HG03095 (cell line): ENCODE data around the gene MXD3.
"Not testable (repeated sequence)": the region's sequence is repeated elsewhere in the genome, so short reads cannot be mapped to it uniquely, and the experiment has no call there.

Source experiments
- ATAC-seq: cut with Tn5 transposase; IDR thresholded peaks from one replicate; pipeline ENCODE4 v1.9.1; 2021; ENCODE audit warnings: moderate library complexity; ENCODE audit not compliant: unreplicated experiment

MXD3 gene

GRCh38 chr5:177325868-177326381 is 14.2 kb upstream of the MXD3 start:
- no peak for ATAC-seq

GRCh38 chr5:177320879-177321278 is 9.2 kb upstream of the MXD3 start:
- no peak for ATAC-seq

GRCh38 chr5:177319913-177320588 is 8.4 kb upstream of the MXD3 start:
- ATAC-seq: no peak

GRCh38 chr5:177317959-177318377 is 6.3 kb upstream of the MXD3 start:
- no peak for ATAC-seq

GRCh38 chr5:177316005-177316404 is 4.3 kb upstream of the MXD3 start:
- ATAC-seq: no peak

GRCh38 chr5:177315411-177315810 is 3.7 kb upstream of the MXD3 start:
- ATAC-seq: no peak

- ATAC-seq: no peak
Measured at GRCh38 chr5:177314376-177315342, 3.0 kb upstream of the MXD3 start.

GRCh38 chr5:177313561-177314259 is 2.0 kb upstream of the MXD3 start:
- ATAC-seq: no peak

- peak; percentile 2 for ATAC-seq
Measured at GRCh38 chr5:177312649-177313181, 1.0 kb upstream of the MXD3 start.

- ATAC-seq: no peak
Measured at GRCh38 chr5:177311392-177311722, 341 bp downstream of the MXD3 start.

- no peak for ATAC-seq
Measured at GRCh38 chr5:177310757-177311391, 824 bp downstream of the MXD3 start.

GRCh38 chr5:177310332-177310731 is 1.4 kb downstream of the MXD3 start:
- no peak for ATAC-seq

GRCh38 chr5:177309351-177310191 is 2.1 kb downstream of the MXD3 start:
- no peak for ATAC-seq

- ATAC-seq: no peak
Measured at GRCh38 chr5:177308740-177309139, 3.0 kb downstream of the MXD3 start.

- ATAC-seq: no peak
Measured at GRCh38 chr5:177307544-177308363, 3.9 kb downstream of the MXD3 start.

- no peak for ATAC-seq
Measured at GRCh38 chr5:177306674-177307543, 4.8 kb downstream of the MXD3 start.

- ATAC-seq: not testable (repeated sequence)
Measured at GRCh38 chr5:177306103-177306640, 5.5 kb downstream of the MXD3 start.
